Fibroblast of peridontal ligament (primary cell): ENCODE measurements around the gene CNNM2.
"Not testable (repeated sequence)": the region's sequence is repeated elsewhere in the genome, so short reads cannot be mapped to it uniquely, and the experiment has no call there.

Experiments
- DNase-seq: peaks from one replicate; pipeline ENCODE4 v3.0.0-alpha.2; 2010; ENCODE audit errors: extremely low read depth

CNNM2 gene

DNA sequence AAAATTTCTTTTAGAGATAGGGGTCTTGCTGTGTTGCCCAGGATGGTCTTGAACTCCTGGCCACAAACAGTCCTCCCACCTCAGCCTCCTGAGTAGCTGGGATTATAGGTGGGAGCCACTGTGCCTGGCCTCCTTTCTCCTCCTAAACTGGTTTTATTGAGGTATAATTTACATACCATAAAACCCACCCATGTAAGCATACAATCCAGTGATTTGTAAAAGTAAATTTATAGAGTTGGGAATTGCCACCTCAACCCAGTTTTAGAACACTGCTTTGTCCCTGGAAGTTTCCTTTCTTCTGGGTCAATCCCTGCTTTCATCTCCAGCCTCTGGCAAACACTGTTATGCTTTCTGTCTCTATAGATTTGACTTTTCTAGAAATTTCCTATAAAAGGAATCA is 49.0 kb downstream of the CNNM2 start:
- DNase-seq, result no peak

DNA sequence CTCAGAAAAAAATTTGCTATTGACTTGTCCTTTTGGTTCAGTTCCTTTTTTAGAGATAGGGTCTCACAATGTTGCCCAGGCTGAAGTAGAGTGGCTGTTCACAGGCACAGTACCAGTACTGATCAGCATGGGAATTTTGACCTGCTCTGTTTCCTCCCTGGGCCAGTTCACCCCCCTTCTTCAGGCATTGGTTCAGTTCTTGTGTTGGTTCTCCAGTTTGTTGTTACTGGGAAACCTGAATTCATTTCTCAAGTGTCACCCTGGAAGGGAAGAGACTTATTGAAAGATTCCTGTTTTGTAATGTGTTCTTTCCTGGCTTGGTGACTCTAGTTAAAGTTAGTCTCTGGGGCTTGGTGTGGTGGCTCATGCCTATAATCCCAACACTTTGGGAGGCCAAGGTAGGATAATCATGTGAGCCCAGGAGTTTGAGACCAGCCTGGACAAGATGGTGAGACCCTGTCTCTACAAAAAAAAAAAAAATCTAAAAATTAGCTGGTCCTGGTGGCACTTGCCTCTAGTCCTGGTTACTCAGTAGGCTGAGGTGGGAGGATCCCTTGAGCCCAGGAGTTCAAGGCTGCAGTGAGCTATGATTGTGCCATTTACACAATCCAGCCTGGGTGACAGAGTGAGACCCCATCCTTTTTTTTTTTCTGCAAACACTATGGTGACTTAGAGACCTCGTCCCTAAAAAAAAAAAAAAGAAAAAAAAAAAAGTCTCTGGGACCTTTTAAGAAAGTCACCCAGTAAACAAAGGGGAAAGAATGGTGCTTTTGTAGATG is 52.7 kb downstream of the CNNM2 start:
- no peak for DNase-seq

DNA sequence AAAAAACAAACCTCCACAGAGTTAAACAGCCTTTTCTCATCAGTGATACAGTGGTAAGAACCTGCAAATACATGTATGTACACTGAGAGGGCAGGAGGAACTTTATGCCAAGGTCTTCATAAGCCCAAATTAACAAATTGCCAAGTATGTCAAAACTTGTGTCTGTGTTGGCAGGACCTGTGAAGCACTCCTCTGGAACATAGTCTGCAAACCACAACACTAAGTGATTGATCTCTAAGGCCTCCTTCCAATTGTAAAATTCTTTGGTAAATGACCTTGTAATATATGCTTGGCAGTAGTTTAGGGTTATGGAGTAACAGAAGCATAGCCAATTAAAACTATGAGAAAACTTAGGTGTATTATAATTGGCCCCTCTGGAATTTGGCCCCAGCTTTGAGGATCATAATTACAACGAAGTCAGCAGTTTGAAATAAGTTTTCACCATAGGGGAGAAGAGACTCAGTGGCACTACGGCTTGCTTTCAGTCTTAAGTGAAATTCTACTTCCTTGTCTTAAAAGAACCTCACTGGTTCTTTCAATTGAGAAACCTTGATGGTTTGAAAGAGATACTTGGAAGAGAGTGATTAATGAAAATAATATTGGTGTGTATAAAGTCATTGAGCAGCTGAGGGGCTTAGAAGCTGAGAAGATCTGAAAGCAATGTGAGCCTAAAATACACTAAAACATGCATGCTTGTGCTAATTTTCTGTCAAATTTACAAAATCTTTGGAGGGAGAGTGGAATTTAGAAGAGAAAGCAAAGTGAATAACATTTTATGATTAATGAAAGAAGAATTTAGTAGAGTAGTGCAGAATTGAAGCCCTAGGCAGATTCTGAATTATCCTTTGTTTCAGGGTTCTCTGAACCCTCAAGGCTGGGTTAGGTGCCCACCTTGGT is 57.6 kb downstream of the CNNM2 start:
- peak; percentile 46 for DNase-seq

DNA sequence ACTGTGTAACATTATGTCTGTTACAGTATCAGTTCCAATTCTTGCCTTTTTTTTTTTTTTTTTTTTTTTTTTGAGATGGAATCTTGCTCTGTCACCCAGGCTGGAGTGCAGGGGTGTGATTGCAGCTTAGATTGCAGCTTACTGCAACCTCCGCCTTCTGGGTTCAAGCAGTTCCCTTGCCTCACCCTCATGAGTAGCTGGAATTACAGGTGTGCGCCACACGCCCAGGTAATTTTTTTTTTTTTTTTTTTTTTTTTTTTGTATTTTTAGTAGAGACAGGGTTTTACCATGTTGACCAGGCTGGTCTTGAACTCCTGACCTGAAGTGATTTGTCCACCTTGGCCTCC is 58.3 kb downstream of the CNNM2 start:
- not testable (repeated sequence) for DNase-seq

DNA sequence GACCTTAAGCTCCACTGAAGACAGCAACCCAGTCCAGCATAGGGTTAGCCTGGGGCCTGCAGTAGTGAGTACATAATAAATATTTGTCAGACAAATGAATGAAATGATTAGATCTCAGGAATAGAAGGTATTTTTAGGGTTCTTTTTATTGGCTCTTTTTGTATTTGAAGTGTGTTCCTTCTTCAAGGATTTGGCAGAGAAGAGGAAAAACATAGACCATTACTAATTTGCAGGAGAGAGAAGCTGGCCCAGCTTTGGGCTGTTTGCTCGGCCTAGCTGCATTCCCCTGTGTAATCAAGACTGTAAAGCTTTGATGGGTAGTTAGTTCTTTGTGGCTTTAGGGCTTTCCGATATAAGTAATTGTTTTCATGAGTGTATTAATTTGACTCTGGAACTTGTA is 64.2 kb downstream of the CNNM2 start:
- DNase-seq, result peak; percentile 15

DNA sequence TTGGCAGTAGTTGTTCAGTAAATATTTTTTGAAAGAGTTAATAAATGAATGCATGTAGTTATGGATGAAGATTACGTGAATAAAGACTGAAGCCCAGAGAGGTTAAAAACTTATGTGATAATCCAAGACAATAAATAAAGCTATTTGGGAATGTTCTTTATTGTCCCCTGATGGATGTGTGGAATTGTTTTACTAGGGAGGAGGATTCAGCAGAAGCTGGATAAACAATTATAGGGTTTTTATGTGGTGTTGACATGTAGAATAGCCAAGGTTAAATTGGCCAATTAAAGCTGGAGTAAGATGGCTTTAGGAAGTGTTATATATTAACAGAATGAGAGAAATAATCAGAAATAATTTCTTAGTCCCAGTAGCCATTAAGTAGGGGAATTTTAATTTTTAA is 66.0 kb downstream of the CNNM2 start:
- no peak for DNase-seq

DNA sequence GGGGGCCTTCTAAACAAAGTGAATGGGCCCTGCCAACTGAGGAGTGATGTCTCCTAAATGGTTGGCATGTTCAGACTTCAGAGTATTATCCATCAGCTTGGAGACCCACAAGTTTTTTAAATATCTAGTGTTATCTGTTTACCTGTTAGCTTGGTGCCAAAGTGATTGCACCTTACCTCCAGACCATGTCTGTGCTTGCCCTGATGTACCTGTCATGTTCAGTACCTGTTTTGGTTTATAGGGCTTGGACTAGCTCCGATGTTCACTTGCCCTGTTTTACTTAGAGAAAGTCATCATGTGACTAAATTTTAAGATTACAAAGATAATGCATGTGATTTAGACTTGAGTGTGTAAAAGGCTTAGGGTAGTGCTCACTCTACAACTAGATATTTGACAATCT is 67.7 kb downstream of the CNNM2 start:
- no peak for DNase-seq

DNA sequence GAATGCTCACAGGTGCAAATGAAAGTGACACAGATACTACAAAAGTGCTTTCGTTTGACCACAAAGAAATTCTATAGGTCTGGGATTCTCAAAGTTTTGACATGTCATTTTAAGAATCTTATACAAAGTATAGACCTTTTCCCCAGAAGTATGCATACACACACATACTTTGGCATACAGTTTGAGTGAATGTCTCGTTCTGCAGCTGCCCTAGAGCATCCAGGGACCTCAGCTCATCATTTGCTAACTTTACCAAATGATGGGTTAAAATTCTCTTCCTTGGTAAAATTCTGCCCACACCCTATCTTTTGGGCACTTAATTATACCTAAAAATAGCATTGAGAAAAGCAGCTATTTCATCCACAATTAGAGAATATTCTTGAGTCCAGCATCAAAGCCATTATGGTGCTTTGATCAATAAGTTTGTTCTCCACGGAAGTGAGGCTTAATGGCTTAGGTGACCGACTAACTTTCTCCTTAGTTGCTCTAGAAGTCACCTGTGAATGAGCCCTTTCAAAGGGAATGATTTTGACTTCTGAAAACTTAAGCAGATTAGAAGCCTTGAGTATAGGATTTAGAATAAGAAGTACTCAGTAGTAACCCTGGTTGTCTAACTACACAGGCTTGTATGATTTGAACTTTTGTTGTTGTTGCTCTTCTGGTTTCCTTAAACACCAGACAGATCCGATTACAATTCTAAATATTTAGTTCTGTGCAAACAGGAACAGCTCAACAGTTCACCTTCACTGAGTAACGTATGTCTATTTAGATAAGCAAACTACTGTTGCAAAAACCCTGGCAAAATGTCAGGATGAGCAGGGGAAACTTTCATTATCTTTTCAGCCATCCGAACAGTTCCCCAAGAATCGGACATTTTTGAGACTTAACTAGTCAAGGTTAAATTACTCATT is 70.6 kb downstream of the CNNM2 start:
- DNase-seq, result peak; percentile 41

DNA sequence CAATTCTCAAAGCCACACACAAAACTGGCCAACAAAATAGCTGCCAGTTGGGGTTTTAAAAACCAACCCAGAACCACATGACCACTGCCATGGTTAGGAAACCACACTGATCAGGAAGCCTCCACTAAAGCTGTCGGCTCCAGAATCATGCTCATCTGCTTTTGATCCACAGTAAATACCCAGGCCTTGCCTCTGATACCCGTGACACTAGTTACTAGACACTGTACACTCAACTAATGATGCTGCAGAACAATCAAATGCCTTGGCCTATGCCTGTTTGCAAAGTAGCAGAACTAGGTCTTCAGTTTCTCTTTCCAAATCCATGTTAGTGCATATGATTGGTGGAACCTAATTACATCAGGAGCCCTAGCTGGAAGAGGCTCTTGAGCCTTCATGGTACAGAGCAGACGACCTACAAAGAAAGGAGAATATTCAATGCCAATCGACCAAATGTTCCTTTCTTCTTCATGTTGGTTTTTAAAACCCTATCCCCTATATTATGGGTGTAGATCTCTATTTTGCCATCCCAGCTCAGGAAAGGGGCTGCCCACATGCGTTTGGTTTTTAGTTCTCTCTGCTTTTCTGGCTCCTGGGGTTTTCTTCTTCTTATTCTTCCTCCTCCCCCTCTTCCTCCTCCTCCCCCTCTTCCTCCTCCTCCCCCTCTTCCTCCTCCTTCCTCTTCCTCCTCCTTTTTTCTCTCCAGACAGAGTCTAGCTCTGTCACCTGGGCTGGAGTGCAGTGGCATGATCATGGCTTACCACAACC is 76.6 kb downstream of the CNNM2 start:
- no peak for DNase-seq

DNA sequence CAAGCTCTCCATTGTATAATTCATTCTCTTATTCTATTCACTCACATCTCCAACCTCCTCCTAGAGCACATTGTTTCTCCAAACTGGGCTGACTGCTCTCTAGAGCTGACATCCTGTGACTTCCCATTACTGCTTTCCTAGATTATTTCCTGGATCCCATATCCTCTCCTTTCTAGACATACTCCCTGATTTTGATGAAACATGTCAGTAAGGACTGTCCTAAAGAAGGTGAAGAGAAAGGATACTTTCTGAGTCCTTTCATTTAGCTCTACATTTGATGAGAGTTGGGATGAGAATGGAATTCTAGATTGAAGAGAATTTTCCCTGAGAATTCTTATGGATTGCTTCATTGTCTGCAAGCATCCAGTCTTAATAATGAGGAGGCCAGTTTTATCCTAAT is 78.8 kb downstream of the CNNM2 start:
- no peak for DNase-seq

DNA sequence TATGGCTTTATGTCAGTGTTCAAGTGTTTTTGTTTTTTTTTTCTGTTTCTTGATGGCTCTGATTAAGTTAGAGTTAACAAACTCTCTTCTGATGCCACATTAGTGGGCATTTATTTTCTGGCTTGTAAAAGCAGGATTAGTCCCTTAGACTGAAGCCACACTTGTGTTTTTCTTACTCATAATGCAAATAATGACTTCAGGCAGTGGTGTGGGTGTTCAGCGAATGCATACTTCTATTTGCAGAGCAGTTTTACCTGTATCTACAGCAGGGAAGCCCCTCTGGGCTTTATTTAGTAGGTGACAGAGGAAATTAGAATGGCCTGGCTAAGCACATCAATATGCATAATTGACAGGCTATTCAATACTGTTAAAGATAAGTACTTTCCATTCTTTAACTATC is 79.9 kb downstream of the CNNM2 start:
- no peak for DNase-seq

DNA sequence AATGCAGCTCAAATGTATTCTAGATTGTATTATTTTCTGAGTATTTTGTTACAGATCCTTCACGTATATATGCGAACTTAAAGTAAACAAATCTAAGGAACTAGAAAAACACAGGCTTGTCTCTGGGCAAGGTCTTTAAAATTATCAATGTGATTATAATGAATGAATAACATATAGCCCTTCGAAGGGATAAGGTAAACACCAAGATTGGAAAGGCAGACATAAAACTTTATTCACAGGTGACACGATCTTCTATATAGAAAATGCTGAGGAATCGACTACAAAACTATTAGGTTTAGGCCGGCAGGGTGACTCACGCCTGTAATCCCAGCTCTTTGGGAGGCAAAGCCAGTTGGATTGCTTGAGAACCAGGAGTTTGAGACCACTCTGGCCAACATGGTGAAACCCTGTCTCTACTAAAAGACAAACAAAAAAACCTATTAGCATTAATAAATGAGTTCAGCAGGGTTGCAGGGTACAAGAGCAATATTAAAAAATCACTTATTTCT is 80.4 kb downstream of the CNNM2 start:
- DNase-seq, result no peak

DNA sequence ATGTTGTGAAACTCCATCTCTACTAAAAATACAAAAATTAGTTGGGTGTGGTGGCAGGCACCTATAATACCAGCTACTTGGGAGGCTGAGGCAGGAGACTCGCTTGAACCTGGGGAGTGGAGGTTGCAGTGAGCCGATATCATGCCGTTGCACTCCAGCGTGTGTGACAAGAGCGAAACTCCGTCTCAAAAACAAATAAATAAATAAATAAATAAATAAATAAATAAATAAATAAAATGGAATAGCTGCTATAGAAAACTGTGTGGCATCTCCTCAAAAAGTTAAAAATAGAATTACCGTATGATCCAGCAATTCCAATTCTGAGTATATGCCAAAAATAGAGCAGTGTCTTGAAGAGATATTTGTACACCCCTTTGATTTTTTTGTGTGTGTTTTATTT is 82.0 kb downstream of the CNNM2 start:
- DNase-seq, result not testable (repeated sequence)

DNA sequence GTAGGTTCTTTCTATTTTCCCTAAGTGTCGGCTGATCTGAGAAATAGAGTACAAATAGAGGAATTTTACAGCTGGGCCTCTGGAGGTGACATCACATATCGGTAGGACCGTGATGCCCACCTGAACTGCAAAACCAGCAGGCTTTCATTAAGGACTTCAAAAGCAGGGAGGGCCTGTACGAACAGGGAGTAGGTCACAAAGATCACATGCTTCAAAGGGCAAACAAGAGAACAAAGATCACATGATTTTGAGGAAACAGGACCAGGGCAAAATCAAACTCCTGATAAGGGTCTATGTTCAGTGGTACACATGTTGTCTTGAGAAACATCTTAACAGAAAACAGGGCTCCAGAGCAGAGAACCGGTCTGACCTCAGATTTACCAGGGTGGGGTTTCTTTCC is 88.9 kb downstream of the CNNM2 start:
- DNase-seq, result no peak

DNA sequence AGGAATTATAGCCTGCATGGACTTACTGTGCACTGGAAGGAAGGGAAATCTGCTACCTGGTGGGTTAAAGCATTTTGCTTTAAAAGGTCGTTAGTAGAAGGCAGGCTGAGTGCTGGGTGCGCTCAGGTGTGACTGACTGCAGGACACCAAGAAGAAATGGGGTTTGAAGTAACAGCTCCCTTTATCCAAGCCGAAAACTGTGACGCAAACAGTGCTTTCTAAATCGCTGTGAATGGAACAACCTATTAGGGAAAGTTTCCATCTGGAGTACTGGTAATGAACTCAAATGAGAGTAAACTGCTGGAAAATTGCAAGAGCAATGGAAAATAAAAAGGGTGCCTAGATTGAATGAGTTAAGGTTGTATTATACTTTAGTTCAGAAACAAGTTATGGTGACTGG is 95.3 kb downstream of the CNNM2 start:
- DNase-seq, result no peak

DNA sequence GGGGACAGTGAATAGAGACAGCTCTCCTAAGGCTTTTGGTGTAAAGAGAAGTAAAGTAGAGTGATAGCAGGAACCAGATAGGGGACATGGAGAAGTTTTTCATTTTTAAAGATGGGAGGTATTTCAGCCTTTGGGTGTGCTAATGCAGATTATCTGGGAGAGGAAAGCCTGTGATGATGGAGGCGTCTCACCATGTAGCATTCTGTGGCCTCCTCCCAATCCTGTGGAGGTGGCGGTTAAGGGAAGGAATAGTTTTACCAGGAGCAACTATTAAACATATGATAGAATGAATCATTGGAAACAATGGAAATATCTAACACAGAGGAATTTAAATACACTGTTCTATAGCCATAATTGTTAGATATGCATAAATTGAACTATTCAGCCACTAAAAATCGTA is 101.3 kb downstream of the CNNM2 start:
- DNase-seq, result no peak

DNA sequence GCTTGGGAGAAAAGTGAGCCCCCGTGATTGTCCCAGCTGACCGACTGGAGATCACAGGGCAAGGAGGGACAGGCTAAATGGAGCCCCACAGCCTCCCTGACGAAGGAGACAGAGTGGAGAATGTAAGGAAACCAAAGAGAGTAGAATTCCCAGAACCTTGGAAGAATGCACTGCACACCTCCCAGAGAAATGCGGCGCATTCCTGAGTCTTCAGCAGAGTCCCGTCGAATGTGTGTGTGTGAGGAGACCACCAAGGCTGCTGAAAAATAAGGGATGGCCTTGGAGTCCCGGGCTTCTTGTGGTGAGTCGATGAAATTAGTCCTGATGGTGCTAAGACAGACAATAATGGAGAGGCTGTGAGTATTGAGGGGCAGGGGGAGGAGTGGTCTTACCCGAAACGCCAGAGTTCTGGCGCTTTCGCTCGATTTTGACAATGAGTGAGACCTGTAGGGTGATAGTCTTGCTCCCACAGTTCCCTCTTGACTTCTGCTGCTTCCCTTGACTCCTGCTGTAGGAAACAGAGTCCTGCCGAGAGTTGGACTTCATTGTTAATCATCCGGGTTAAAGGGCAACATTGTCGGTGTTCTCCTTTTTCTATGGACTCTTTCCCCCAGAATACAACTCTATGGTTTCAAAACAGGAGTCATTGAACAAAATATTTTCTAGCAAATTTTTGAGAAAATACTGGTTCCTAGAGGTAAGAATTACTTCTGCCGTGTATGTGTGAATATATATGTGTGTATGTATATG is 103.2 kb downstream of the CNNM2 start:
- DNase-seq, result no peak

DNA sequence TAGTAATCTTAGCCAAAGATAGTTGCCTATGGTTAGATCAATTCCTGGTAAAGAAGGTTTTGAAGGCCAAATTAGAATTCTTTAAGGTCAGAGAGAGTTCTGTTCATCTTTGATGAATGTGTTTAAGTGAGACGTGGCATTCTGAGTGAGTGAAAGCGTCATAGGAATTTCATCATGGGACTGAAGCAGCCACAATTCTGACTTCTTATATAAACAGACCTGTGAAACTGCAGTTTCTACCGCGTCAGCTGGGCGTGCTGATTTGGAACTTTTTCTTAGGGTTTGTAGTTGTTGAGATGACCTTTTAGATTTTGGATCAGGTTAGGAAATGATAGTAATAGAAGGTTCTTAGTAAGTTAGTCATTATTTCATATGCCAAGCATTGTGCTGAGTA is 103.8 kb downstream of the CNNM2 start:
- peak; percentile 98 for DNase-seq

DNA sequence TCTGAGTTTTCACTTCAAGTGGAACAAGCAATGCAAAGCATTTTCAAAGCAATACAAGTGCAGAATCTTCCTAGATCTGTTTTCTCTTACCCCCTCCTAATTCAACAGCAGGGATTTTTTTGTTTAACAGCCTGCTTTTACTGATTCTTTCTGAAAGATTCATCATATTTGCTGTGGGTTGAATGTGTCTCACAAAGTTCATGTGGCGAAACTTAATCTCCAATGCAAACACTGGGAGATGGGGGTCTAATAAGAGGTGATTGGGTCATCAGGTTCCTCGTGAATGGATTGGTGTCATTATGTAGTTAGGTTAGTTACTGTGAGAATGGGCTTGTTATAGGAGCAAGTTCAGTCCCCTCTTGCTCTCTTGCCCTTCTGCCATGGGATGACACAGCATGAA is 107.6 kb downstream of the CNNM2 start:
- no peak for DNase-seq

DNA sequence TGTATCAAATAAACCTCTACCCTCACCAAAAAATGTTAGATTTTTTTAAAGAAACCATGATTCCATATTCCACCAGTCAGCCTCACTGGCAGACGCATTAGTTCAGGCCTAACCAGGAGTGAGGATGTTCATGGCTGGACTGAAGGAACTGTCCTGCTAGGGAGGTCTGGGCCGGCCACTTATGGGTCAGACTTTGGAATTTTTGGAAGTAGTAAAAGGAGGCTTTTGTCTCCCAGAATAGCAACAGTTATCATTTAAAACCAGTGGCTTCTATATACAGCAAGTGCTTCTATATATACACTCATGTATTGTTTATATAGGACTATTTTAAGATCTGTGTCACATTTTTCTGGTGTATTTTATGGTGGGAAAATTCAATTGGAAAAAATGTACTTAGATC is 120.5 kb downstream of the CNNM2 start:
- no peak for DNase-seq

DNA sequence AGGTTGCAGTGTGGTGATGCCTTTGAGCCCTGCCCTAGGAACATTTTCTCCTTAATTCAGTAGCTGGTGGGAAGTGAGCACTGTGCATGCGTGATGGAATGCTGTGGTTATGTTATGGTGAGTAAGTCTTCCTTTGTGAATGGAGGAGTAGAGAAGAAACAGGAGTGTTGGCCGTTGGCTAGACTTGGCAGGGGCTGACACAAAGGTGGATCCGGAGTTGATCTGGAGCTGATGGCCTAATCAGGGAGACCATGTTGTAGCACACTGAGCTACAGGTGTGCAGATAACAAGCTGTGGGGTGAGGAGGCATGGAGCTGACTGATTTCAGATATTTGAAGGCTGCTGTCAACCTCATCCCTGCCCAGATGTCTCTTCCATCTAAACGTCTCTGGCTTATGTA is 122.3 kb downstream of the CNNM2 start:
- DNase-seq, result peak; percentile 69
